Epidermal melanocyte (primary cell): ENCODE measurements around the gene KCNQ4.

Experiments used
- DNase-seq: peaks from one replicate; pipeline ENCODE4 v3.0.0; 2011; ENCODE audit warnings: low spot score; ENCODE audit not compliant: insufficient read length

The KCNQ4 gene

DNA sequence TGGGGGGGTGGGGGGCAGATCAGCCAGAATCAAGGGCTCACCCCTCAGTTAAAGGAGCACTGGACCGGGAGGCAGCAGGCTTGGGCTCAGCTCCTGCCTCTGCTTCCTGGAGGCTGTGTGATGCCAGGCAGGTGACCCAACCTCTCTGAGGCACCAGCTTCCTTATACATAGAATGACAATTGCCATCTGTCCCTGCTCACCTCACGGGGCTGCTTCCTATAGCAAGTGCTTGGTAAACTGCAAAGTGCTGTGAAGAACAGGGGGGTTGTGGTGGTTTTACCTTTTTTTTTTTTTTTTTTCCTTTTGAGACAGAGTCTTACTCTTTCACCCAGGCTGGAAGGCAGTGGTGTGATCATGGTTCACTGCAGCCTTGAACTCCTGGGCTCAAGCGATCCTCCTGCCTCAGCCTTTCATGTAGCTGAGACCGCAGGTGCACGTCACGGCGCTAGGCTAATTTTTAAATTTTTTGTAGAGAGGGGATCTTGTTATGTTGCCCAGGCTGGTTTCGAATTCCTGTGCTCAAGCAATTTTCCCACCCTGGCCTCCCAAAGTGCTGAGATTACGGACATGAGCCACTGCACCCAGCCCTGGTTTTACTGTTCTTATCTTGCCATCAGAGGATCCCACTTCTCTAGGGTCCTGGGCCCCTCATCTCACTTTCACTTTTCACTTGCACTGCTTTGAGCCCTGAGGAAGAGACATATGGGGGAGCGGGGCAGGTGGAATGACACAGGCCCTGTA, 11.6 kb downstream of the KCNQ4 start:
- no peak for DNase-seq

DNA sequence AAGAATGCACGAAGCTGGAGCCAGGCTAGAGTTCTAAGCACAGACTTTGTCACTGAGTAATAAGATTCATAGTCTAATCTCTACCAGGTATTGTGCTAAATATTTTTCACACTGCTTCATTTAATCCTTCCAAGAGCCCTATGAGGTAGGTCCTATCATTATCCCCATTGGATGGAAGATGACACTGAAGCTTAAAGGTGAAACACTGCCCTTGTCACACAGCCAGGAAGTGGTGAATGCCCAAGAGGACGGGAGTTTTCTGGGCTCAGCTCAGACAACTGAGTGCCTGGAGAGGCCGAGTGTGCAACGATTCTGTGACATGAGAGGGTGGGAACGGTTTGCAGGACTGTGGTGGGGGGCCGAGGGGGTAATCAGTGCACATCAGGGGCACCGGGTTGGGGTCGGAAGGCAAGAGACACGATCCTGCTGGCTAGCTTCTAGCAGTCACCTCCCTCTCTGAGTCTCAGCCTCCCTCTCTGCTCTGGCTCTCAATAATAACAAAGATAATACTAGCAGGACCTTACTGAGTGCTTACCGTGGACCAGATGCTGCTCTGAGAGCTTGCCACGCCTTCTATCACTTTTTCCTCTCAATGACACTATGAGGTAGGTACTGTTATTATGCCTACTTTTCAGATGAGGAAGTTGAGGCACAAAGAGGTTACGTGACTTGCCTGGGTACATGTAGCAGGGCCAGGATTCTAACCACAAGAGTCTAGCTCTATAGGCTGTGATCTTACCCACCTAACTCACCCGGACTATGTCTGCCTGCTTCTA, 12.4 kb downstream of the KCNQ4 start:
- no peak for DNase-seq

- DNase-seq: no peak
Measured at GRCh38 chr1:40796939-40797667, 13.5 kb downstream of the KCNQ4 start.

DNA sequence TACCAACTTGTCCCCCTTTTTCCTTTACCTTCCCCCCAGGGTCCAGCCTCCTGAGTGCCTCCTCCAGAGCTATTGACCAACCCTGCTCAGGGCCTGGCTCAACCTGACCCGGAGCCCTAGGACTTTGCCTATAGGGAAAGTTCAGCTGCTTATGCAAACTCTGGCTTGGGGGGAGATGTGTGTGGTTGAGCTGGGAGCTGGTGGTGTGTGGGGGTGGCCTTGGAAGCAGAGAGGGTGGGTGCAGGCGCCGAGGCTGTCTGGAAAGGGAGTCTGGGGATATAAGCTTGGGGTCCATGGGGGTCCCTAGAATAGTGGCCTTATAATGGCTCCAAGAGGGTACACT, 14.1 kb downstream of the KCNQ4 start:
- DNase-seq: no peak

DNA sequence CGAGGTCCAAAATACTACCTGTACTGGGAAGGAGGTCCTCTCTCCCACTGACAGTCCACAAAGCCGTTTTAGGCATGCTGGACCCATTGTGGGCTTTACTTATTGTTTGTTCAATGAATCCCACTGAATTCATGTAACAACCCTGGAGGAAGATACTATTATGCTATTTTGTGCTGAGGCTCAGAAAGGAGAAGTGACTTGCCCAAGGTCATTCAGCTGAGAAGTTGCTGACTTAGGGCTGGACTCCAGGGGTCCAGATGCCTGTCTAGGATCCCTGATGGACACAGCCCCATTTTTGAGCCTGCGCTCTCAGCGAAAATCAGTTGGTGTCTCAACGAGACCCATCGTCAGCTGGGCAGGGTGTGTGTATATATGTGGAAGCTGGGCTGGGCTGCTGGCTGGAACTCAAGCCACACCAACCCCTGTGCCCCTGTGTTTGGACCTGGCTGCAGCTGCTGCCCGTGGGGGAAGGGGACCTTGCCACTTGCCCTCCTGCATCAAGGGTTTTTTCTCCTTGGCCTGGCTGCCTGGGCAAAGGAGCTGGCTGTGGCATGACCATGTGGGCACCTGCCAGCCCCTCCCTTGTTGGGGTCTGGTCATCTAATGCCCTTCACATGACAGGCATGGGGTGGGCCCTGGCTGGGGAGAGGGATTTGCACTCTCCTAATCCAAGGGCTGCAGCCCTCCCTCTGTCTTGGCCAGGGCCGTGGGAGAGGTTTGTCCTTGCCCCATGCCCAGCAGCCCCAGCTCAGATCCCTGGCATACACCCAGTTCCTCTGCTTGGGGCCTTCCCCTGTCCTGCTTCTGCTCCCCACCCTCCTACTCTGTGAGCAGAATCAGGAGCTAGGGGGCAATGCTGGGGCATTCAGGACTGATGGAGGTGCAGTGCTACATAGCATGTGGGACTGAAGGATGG, 15.0 kb downstream of the KCNQ4 start:
- DNase-seq: no peak

DNA sequence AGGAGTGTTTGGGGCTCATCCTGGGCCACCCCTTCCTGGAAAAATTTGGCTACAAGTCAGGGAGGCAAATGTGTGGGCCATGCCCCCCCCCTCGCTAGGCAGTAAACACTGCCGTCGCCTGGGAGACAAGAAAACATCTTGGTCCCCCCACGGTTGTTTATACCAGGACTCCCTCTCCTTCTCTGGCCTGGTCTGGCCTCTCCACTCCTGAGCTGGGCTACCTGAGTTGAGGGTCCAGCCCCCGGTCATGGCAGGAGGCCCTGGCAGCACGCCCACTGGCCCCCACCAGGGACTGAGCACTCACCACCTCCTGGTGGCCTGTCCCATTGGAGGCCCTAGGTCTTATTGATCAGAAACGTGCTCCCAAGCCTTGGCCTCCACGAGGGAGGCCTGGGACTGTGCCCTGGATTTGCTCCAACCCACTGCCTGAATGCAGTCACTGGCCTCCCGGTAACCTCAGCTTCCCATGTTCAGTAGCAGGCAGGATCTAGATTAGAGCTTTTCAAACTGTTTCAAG, 15.8 kb downstream of the KCNQ4 start:
- DNase-seq: no peak

- no peak for DNase-seq
Measured at GRCh38 chr1:40801742-40802077, 18.1 kb downstream of the KCNQ4 start.

- DNase-seq: peak; percentile 53
Measured at GRCh38 chr1:40802078-40802741, 18.6 kb downstream of the KCNQ4 start.

GRCh38 chr1:40802742-40803113, 19.1 kb downstream of the KCNQ4 start:
- no peak for DNase-seq

GRCh38 chr1:40803447-40803846, 19.9 kb downstream of the KCNQ4 start:
- DNase-seq: no peak

DNA sequence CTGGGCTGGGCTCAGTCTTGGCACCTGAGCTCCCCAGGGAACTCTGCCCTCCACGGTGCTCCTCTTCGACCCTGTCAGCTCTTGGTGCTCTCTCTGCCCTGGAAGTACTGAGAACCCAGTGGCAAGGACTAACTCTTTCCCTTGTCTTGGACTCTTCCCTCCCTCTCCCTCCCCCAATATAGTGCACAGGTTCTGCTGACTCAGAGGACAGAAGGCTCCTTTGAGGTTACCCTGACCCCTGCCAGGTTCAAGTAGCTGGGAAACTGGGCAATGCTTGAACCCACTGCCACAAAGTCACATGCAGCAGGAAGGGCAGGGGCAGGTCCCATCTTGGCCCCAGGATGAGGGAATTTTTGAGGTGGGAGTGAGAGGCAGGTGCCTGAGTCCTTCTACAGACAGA, 20.3 kb downstream of the KCNQ4 start:
- no peak for DNase-seq

DNA sequence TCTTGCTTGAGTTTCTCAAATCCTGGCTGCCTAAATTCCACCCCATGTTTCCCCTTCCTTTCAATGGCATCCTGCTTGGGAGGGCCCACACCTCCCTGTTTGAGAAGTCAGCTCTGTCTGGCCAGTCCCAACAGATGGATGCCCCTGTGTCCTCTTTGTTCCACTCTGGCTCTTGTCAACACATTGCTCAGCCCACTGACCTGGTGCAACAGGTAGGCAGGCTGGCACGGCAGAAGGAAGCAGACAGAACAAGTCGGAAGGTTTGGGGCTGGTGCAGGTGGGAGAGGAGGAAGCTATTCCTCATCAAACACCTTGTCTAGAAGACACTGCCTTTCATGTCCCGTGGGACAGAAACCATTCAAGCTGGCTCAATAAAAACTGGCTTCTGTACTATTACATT, 22.7 kb downstream of the KCNQ4 start:
- no peak for DNase-seq

DNA sequence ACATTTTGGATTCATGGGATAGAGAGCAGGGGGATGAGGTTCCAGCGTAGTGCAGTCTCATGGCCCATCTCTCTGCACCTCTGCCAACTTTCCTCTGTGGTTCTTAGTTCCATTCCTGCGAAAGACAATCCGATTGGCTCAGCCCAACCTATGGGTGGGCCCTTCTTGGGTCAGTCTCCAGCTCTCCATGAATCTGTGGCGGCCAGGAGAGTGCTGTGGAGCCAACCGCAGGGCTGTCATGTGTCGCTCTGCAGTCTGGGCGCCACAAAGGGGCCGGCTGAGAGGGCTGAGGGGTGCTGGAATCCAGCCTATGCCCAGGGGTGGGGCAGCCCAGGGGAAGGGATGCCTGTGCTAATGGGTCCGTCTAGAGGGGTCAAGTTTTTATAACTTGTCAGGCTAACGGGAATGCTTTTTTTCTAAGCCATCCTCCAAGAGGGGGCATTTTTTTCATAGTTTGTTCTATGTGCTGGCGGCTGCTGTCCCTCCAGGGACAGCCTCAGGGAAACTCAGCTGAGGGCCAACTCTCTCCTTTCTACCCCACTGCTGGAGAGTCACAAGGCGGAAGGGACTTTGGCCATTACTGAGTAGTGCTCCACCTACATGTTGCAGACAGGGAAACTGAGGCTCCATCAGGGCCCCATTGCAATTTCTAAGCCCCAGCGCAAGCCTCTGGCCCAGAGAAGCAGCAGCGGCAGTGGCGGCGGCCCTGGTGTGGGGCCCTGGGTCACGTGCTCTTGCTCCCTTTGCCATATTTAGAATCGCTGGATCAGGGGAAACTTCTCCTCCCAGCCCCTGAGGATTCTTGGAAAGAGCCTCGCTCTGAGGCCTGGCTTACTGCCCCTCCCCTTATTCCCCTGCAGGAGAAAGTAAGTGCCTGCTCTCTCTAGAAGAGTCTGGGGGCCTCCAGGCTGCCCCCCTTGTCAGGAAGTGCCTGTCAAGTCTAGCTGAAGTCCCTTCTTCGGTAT, 23.4 kb downstream of the KCNQ4 start:
- no peak for DNase-seq

GRCh38 chr1:40808002-40808401, 24.4 kb downstream of the KCNQ4 start:
- DNase-seq: no peak

- no peak for DNase-seq
Measured at GRCh38 chr1:40808444-40808843, 24.9 kb downstream of the KCNQ4 start.

GRCh38 chr1:40808909-40809308, 25.3 kb downstream of the KCNQ4 start:
- no peak for DNase-seq

DNA sequence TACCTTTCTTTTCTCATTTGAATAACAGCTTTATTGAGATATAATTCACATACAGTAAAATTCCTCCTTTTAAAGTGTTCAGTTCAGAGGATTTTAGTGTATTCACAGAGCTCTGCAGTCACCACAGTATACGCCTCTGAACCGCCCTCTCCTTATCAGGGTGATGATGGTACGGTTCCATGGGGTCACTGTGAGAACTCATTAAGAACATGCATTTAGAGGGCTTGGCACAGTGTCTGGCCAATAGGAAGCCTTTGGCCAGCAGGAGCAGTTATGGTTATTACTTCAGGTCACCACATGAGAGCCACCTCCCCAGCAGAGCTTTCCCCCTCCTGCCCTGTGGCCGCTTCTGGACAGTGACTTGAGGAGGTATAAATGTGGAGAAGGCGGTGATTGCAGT, 27.3 kb downstream of the KCNQ4 start:
- DNase-seq: no peak

- DNase-seq: no peak
Measured at GRCh38 chr1:40815420-40815819, 31.8 kb downstream of the KCNQ4 start.

DNA sequence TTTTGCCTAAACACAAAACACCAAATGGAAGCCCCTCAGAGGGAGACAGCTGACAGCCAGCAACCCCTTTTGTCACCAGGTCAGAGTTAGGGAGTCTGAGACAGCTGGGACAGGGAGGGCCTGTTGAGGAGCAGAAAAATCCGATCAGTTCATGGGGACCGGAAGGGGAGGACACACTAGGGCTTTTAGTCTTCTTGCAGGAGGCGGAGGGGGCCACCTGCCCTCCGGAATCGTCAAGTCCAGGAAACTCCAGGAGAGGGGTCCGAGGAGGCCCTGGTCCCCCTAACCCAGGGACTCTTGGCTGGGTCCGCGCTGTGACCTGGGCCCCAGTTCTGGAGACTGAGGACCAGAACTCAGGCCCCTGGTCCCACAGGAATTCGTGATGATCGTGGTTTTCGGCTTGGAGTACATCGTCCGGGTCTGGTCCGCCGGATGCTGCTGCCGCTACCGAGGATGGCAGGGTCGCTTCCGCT, 34.2 kb downstream of the KCNQ4 start:
- no peak for DNase-seq
